Peyer's patch (tissue), 4 donors: ENCODE data around the gene LASP1. TPM values are rescaled to one million over a fixed set of nuclear protein-coding genes. Genes with fewer than 3 reads are reported as not detected.
"Not testable (repeated sequence)": the region's sequence is repeated elsewhere in the genome, so short reads cannot be mapped to it uniquely, and the experiment has no call there.

Experiments used
- DNase-seq, 3 donors: peaks; one replicate each; pipeline ENCODE4 v3.0.0-alpha.2; 2017 to 2019
- H3K27ac ChIP-seq, 4 donors: fragments of 200-600 bp; sonication (generic); one replicate each; pipeline ENCODE4 v1.5.1; 2016 to 2019
- H3K27me3 ChIP-seq, 2 donors: fragments of 200-600 bp; sonication (generic); one replicate each; pipeline ENCODE4 v1.5.1; 2019
- H3K36me3 ChIP-seq, 3 donors: fragments of 200-600 bp; sonication (generic); one replicate each; pipeline ENCODE4 v1.5.1; 2016 to 2019
- H3K4me1 ChIP-seq, 4 donors: fragments of 200-600 bp; sonication (generic); one replicate each; pipeline ENCODE4 v1.5.1; 2016 to 2019
- H3K4me3 ChIP-seq, 4 donors: fragments of 200-600 bp; sonication (generic); 1 replicate in 3 of 4; 2 replicates in 1 of 4; pipeline ENCODE4 v1.5.1; 2016 to 2019; ENCODE audit warnings: mild to moderate bottlenecking in 1 of 4
- H3K9me3 ChIP-seq, 4 donors: fragments of 200-600 bp; sonication (generic); one replicate each; pipeline ENCODE4 v1.5.1; 2016 to 2019; ENCODE audit warnings: mild to moderate bottlenecking in 1 of 4
- POLR2A ChIP-seq, 2 donors: fragments of 450-650 bp; IDR thresholded peaks; one replicate each; pipeline ENCODE4 v1.5.1; 2017; ENCODE audit warnings: antibody characterized with exemption in 2 of 2, mild to moderate bottlenecking in 2 of 2, moderate library complexity in 2 of 2
- total RNA-seq, 4 donors: library from RNA; depleted of rRNA; stranded (reverse); fragments of >200 nt; gene quantifications; one replicate each; pipeline ENCODE4 v1.1.0, GENCODE V29; 2016
- TF ChIP-seq, protein P1 (sequence below), 6 experiments: fragments of 450-650 bp in 4 of 6; fragments of 200-600 bp in 2 of 6; sonication (generic) in 1 of 6; IDR thresholded peaks; one replicate each; pipeline ENCODE4 v1.5.1; 2017 to 2019; ENCODE audit warnings: antibody characterized with exemption in 6 of 6, mild to moderate bottlenecking in 3 of 6, moderate library complexity in 1 of 6

Gene LASP1
- total RNA-seq, 4 donors from 2014 or later: 166 to 654 (median 590) TPM

DNA sequence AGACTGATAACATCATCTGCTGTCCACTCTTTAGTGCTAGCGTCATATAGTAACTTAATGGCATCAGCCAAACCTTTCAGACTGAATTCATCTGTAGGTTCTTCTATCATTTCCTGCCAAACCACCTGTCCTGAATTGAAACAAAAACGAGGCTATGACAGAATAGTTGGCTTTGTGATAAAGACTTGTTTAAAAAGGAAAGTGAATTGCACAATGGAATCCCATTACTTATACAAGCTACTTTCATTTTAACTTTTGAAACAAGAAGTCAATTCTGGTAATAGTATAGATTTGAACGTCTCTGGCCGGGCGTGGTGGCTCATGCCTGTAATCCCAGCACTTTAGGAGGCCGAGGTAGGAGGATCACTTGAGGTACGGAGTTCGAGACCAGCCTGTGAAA is 73.7 kb downstream of the LASP1 start:
- DNase-seq: no peak
- Histone ChIP-seq H3K4me3 (no peak overlapping the region), H3K27me3 (no peaks in the 10 kb centered on the region), H3K27ac (no peak overlapping the region), H3K36me3 (no peaks in the 10 kb centered on the region), H3K9me3 (no peaks in the 10 kb centered on the region), H3K4me1 (no peaks in the 10 kb centered on the region)
- TF ChIP-seq, protein P1, sequence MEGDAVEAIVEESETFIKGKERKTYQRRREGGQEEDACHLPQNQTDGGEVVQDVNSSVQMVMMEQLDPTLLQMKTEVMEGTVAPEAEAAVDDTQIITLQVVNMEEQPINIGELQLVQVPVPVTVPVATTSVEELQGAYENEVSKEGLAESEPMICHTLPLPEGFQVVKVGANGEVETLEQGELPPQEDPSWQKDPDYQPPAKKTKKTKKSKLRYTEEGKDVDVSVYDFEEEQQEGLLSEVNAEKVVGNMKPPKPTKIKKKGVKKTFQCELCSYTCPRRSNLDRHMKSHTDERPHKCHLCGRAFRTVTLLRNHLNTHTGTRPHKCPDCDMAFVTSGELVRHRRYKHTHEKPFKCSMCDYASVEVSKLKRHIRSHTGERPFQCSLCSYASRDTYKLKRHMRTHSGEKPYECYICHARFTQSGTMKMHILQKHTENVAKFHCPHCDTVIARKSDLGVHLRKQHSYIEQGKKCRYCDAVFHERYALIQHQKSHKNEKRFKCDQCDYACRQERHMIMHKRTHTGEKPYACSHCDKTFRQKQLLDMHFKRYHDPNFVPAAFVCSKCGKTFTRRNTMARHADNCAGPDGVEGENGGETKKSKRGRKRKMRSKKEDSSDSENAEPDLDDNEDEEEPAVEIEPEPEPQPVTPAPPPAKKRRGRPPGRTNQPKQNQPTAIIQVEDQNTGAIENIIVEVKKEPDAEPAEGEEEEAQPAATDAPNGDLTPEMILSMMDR (IDR thresholded peaks at IDR 0.05): no peak
- no peak for TF ChIP-seq POLR2A (IDR thresholded peaks at IDR 0.05)

DNA sequence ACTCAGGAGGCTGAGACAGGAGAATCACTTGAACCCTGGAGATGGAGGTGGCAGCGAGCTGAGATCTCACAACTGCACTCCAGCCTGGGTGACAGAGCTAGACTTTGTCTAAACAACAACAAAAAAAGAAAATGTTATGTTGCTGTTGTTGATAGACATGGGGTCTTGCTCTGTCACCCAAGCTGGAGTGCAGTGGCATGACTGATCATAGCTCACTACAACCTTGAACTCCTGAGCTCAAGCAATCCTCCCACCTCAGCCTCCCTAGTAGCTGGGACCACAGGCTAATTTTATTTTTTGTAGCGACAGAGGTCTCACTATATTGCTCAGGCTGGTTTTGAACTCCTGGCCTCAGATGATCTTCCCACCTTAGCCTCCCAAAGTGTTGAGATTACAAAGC is 77.3 kb downstream of the LASP1 start:
- no peak for DNase-seq
- TF ChIP-seq POLR2A (IDR thresholded peaks at IDR 0.05): no peak
- TF ChIP-seq, protein P1 (IDR thresholded peaks at IDR 0.05): no peak
- no peak overlapping the region for H3K4me3 ChIP-seq
- H3K36me3 ChIP-seq: no peaks in the 10 kb centered on the region
- H3K27ac ChIP-seq: no peak overlapping the region
- no peaks in the 10 kb centered on the region for H3K9me3 ChIP-seq
- H3K27me3 ChIP-seq: no peaks in the 10 kb centered on the region
- no peaks in the 10 kb centered on the region for H3K4me1 ChIP-seq

DNA sequence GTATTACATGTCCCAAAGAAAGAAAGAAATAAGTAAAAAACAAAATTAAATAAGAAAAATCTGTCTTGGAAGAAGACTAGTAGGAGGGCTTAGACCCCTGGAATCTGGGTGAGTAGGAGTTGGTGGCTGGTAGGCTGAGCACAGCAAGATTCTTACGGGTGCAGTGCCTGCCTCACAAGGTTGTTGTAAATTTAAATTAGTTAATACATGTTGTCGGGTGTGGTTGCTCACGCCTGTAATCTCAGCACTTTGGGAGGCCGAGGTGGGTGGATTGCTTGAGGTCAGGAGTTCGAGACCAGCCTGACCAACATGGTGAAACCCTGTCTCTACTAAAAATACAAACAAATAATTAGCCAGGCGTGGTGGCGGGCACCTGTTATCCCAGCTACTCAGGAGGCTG is 83.9 kb downstream of the LASP1 start:
- not testable (repeated sequence) for H3K27ac ChIP-seq, H3K27me3 ChIP-seq, H3K36me3 ChIP-seq, H3K4me1 ChIP-seq, DNase-seq, H3K4me3 ChIP-seq, H3K9me3 ChIP-seq

DNA sequence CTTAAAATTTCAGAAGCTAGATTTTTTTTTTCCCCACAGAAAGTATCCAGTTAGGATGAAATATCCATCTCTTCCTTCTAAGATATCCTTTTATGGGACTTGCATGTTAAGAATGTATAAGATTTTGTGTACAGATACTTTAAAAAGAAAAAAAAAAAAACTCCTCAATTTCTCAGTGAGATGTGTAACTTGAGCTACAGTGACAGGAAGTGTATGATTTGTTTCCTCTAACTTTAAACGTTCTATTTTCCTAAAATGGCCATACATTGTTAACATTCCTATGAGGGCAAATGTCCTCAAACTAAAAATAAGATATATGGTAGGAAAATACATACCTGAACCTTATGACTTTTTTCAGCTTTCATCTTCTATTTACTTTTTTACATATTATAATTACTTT is 88.5 kb downstream of the LASP1 start:
- H3K36me3 ChIP-seq: no peaks in the 10 kb centered on the region
- H3K4me3 ChIP-seq: no peak overlapping the region
- H3K9me3 ChIP-seq: no peaks in the 10 kb centered on the region
- no peaks in the 10 kb centered on the region for H3K27me3 ChIP-seq
- no peak for TF ChIP-seq POLR2A (IDR thresholded peaks at IDR 0.05)
- TF ChIP-seq, protein P1 (IDR thresholded peaks at IDR 0.05): no peak
- H3K27ac ChIP-seq: no peak overlapping the region
- no peak for DNase-seq
- no peaks in the 10 kb centered on the region for H3K4me1 ChIP-seq

DNA sequence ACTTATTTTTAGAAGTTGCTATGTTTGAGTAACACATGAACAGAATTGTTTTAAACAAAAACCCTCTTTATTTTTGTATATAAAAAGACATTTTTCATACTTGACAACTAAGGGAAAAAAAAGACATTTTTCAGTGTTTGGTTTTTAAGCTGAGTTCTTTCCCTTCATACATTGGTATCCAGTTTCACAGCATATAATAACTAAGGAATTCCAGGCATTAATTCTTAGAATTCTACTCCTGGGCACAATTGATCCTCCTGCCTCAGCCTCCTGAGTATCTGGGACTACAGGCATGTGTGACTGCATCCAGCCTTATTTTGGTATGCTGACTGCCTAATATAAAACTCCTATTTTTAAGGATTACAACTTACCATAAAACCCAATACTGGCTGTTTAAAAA is 88.9 kb downstream of the LASP1 start:
- H3K27me3 ChIP-seq: no peaks in the 10 kb centered on the region
- TF ChIP-seq, protein P1 (IDR thresholded peaks at IDR 0.05): no peak
- no peak for TF ChIP-seq POLR2A (IDR thresholded peaks at IDR 0.05)
- H3K9me3 ChIP-seq: no peaks in the 10 kb centered on the region

DNA sequence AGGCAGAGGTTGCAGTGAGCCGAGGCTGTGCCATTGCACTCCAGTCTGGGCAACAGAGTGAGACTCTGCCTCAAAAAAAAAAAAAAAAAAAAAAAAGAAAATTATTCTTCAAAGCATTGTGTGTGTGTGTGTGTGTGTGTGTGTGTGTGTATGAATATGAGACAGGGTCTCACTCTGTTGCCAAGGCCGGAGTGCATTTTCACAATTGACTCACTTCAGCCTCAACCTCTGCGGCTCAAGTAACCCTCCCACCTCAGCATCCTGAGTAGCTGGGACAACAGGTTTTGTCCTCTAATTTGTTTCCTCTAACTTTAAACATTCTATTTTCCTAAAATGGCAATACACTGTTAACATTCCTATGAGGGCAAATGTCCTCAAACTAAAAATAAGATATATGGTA is 89.7 kb downstream of the LASP1 start:
- Histone ChIP-seq H3K27me3 (no peaks in the 10 kb centered on the region), H3K36me3 (no peaks in the 10 kb centered on the region), H3K4me3 (no peak overlapping the region), H3K9me3 (no peaks in the 10 kb centered on the region), H3K27ac (no peak overlapping the region), H3K4me1 (no peaks in the 10 kb centered on the region)
- TF ChIP-seq, protein P1 (IDR thresholded peaks at IDR 0.05): no peak
- TF ChIP-seq POLR2A (IDR thresholded peaks at IDR 0.05): no peak
- DNase-seq: no peak

More for the DNA sequence above, 88.9 kb downstream of the LASP1 start:
- no peak overlapping the region for H3K27ac ChIP-seq
- H3K36me3 ChIP-seq: no peaks in the 10 kb centered on the region
- no peaks in the 10 kb centered on the region for H3K4me1 ChIP-seq
- H3K4me3 ChIP-seq: no peak overlapping the region
- DNase-seq: no peak
